IMR-90 (cell line): ENCODE results near the gene UBE2C. TPM values are rescaled to one million over a fixed set of nuclear protein-coding genes. Genes with fewer than 3 reads are reported as not detected.

Experiments
- ATAC-seq: fragments of 200-7000 bp; cut with Tn5 transposase; 2 replicates; pipeline ENCODE4 v1.9.1; 2020; ENCODE audit warnings: low read depth, mild to moderate bottlenecking, moderate library complexity
- BruUV-seq: library from RNA; stranded (reverse); fragments of 400-500 nt; replicated peaks from 2 replicates; lab custom pipeline; 2021; lab: Mats Ljungman, UMichigan
- CTCF ChIA-PET: fragments of 300-600 bp; formaldehyde crosslinking; extraction: SDS; loops from one replicate; lab custom pipeline; 2021; ENCODE audit warnings: antibody characterized with exemption; lab: Yijun Ruan, JAX
- POLR2A ChIA-PET: fragments of 300-600 bp; sonication (Branson Sonifier 250); formaldehyde crosslinking; loops from one replicate; lab custom pipeline; 2022; ENCODE audit warnings: antibody characterized with exemption; ENCODE audit not compliant: unreplicated experiment; lab: Charles Lee
- DNase-seq: peaks from one replicate; pipeline ENCODE4 v3.0.0; 2013
- H2AFZ ChIP-seq: replicated peaks from 2 replicates; pipeline ENCODE3; 2013; ENCODE audit warnings: low read length, mild to moderate bottlenecking; ENCODE audit not compliant: poor library complexity
- H2AK5ac ChIP-seq: 2 replicates; pipeline ENCODE4 v1.6.1; 2013; ENCODE audit warnings: low read depth, low read length, inconsistent platforms
- H2AK9ac ChIP-seq: replicated peaks from 2 replicates; pipeline ENCODE3; 2013; ENCODE audit warnings: mild to moderate bottlenecking, low read depth, low read length, moderate library complexity; ENCODE audit not compliant: poor library complexity
- H2BK120ac ChIP-seq: 2 replicates; pipeline ENCODE4 v1.6.1; 2013; ENCODE audit warnings: low read depth, low read length, inconsistent platforms
- H2BK15ac ChIP-seq: 3 replicates; pipeline ENCODE4 v1.6.1; 2013; ENCODE audit warnings: low read depth, low read length, inconsistent platforms
- H2BK20ac ChIP-seq: 2 replicates; pipeline ENCODE4 v1.6.1; 2013; ENCODE audit warnings: low read depth, mild to moderate bottlenecking, inconsistent platforms, low read length, moderate library complexity
- H2BK5ac ChIP-seq: 2 replicates; pipeline ENCODE4 v1.6.1; 2013; ENCODE audit warnings: mild to moderate bottlenecking, low read depth, low read length, inconsistent platforms; ENCODE audit not compliant: poor library complexity, severe bottlenecking
- H3K14ac ChIP-seq: replicated peaks from 2 replicates; pipeline ENCODE4 v1.6.1; 2013; ENCODE audit warnings: low read depth, low read length, inconsistent platforms
- H3K18ac ChIP-seq: 2 replicates; pipeline ENCODE4 v1.6.1; 2013; ENCODE audit warnings: low read depth, low read length, control low read depth
- H3K23ac ChIP-seq: 2 replicates; pipeline ENCODE4 v1.6.1; 2013; ENCODE audit warnings: low read depth, low read length, inconsistent platforms
- H3K27ac ChIP-seq: 2 replicates; pipeline ENCODE4 v1.5.1; 2013; ENCODE audit warnings: mild to moderate bottlenecking, control low read depth, low read length; ENCODE audit not compliant: insufficient read depth
- H3K27me3 ChIP-seq: 2 replicates; pipeline ENCODE4 v1.6.1; 2013; ENCODE audit warnings: low read length; ENCODE audit not compliant: control insufficient read depth, insufficient read depth
- H3K36me3 ChIP-seq: 2 replicates; pipeline ENCODE4 v1.6.1; 2013; ENCODE audit warnings: low read length, mixed read lengths; ENCODE audit not compliant: control insufficient read depth, insufficient read depth
- H3K4ac ChIP-seq: 2 replicates; pipeline ENCODE4 v1.6.1; 2013; ENCODE audit warnings: low read depth, low read length, inconsistent platforms
- H3K4me1 ChIP-seq: 2 replicates; pipeline ENCODE4 v1.6.1; 2013; ENCODE audit warnings: low read length, mixed read lengths; ENCODE audit not compliant: control insufficient read depth, insufficient read depth
- H3K4me2 ChIP-seq: 2 replicates; pipeline ENCODE4 v1.6.1; 2013; ENCODE audit warnings: low read depth, mild to moderate bottlenecking, control low read depth, low read length, moderate library complexity
- H3K4me3 ChIP-seq: 2 replicates; pipeline ENCODE4 v1.5.1; 2013; ENCODE audit warnings: low read depth, mild to moderate bottlenecking, control low read depth, low read length, moderate library complexity; ENCODE audit not compliant: insufficient read depth
- H3K56ac ChIP-seq: 2 replicates; pipeline ENCODE4 v1.6.1; 2013; ENCODE audit warnings: low read length, inconsistent platforms; ENCODE audit not compliant: insufficient read depth; ENCODE audit errors: extremely low read depth
- H3K79me1 ChIP-seq, 2 experiments: 2 replicates each; pipeline ENCODE4 v1.6.1; 2013; ENCODE audit warnings: low read length in 2 of 2, inconsistent platforms in 1 of 2, low read depth in 1 of 2
- H3K9ac ChIP-seq: 2 replicates; pipeline ENCODE4 v1.6.1; 2013; ENCODE audit warnings: low read depth, low read length, control low read depth
- H3K9me1 ChIP-seq: 2 replicates; pipeline ENCODE4 v1.6.1; 2013; ENCODE audit warnings: low read length, inconsistent platforms; ENCODE audit not compliant: insufficient read depth
- H3K9me3 ChIP-seq: 2 replicates; pipeline ENCODE4 v1.6.1; 2013; ENCODE audit warnings: low read length; ENCODE audit not compliant: control insufficient read depth, insufficient read depth
- H4K20me1 ChIP-seq: 2 replicates; pipeline ENCODE4 v1.6.1; 2013; ENCODE audit warnings: low read length, inconsistent platforms; ENCODE audit not compliant: insufficient read depth
- H4K5ac ChIP-seq: 2 replicates; pipeline ENCODE4 v1.6.1; 2013; ENCODE audit warnings: mild to moderate bottlenecking, low read depth, low read length, control low read depth
- H4K8ac ChIP-seq, 2 experiments: 2 replicates each; pipeline ENCODE4 v1.6.1; 2013; ENCODE audit warnings: low read depth in 2 of 2, low read length in 2 of 2, control low read depth in 1 of 2, inconsistent platforms in 1 of 2
- H4K91ac ChIP-seq: 2 replicates; pipeline ENCODE4 v1.6.1; 2013; ENCODE audit warnings: low read depth, low read length, inconsistent platforms; ENCODE audit not compliant: insufficient read depth
- CTCF ChIP-seq: conservative IDR thresholded peaks from 2 replicates; pipeline ENCODE4 v1.5.1; 2012; ENCODE audit warnings: mild to moderate bottlenecking, low read depth, low read length, improper control_type of control experiment
- FOS ChIP-seq: fragments of 150-350 bp; IDR thresholded peaks from 2 replicates; pipeline ENCODE4 v1.6.1; 2016; ENCODE audit warnings: low read depth, low read length
- POLR2A ChIP-seq: IDR thresholded peaks from 2 replicates; pipeline ENCODE4 v1.6.1; 2012; ENCODE audit warnings: mild to moderate bottlenecking, low read depth, low read length
- WGBS, 2 experiments: methylation state at CpG; one replicate each; pipeline versions ENCODE4 v1.1.5 to v1.1.7; 2013; ENCODE audit warnings: missing lambda C conversion rate in 2 of 2; ENCODE audit not compliant: insufficient read length in 1 of 2; ENCODE audit errors: extremely low coverage in 2 of 2; 5-methylcytosine and 5-hydroxymethylcytosine counted together
- dilution Hi-C: fragments of 300-500 bp; cut with HindIII; formaldehyde crosslinking; loops from one replicate; pipeline ENCODE4 v1.14.3; 2018; ENCODE audit warnings: low sequenced_read_pairs; ENCODE audit not compliant: unreplicated experiment
- in situ Hi-C: fragments of 300-500 bp; cut with MboI; formaldehyde crosslinking; loops from 3 replicates; pipeline ENCODE4 v1.14.3; 2019; ENCODE audit warnings: low sequenced_read_pairs, inconsistent platforms, mixed read lengths
- intact Hi-C: fragments of 100-400 bp; cut with micrococcal nuclease; formaldehyde crosslinking; loops from 2 replicates; pipeline ENCODE4 v1.10.0; 2022
- polyA plus RNA-seq, 3 experiments: library from polyadenylated mRNA; depleted of rRNA; stranded (reverse); fragments of >200 nt; gene quantifications; 2 replicates each; pipeline ENCODE4 v1.2.3, GENCODE V29; 2012; ENCODE audit warnings: low replicate concordance in 1 of 3
- total RNA-seq: library from RNA; depleted of rRNA; stranded (reverse); fragments of >200 nt; gene quantifications from 2 replicates; pipeline ENCODE4 v1.2.3, GENCODE V29; 2012

Gene UBE2C
- total and polyA plus RNA-seq, 2 of the 4 experiments (the other 2 are of a cell fraction) = 43.4 to 120 TPM

DNA sequence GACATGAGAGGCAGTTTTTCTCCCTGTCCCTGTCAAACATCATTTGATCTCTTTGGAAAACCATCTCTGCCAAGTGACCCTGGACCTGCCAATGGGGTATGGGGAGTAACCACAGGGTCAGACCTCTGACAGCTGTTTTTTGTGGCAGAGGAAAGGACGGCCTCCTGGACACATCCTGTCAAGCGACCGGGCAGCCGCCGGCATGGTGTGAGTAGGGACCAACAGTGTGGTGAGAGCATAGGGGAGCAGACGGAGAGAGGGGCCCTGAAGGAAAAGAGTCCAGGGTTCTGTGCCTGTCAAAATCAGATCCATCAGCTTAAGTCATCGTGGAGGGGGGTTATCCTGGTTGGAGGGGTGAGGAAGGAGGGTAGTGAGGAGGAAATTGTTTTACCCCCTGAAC is 10.6 kb upstream of the UBE2C start:
- no peaks in the 10 kb centered on the region for H3K9me1 ChIP-seq
- peaks cover 2% of the 10 kb centered on the region; the same call in 1 of the 2 replicates for H4K20me1 ChIP-seq
- no peak overlapping the region for H3K27ac ChIP-seq
- POLR2A ChIA-PET = no interaction called here
- no peaks in the 10 kb centered on the region for H3K27me3 ChIP-seq
- intact Hi-C loops (no loop called here), dilution Hi-C loops (no loop called here), in situ Hi-C loops (no loop called here)
- no TSS peak for BruUV-seq
- no peak overlapping the region for H3K4me3 ChIP-seq
- H2AK9ac ChIP-seq = no peak overlapping the region
- TF ChIP-seq FOS = no peak
- no peak for TF ChIP-seq CTCF
- TF ChIP-seq POLR2A = no peak
- H3K14ac ChIP-seq = no peak overlapping the region
- H3K56ac ChIP-seq = no peak overlapping the region
- H3K4ac ChIP-seq = no peak overlapping the region
- no peak overlapping the region for H2BK120ac ChIP-seq
- no peaks in the 10 kb centered on the region for H3K4me1 ChIP-seq
- no peak overlapping the region for H3K23ac ChIP-seq
- H2AK5ac ChIP-seq = no peak overlapping the region
- no peak overlapping the region for H2BK20ac ChIP-seq
- no peak overlapping the region for H4K8ac ChIP-seq
- H3K9me3 ChIP-seq = no peaks in the 10 kb centered on the region
- peaks cover 7 to 11% of the 10 kb centered on the region in 2 experiments; a peak in 3 of 4 replicates for H3K79me1 ChIP-seq
- ATAC-seq (no peak), DNase-seq (no peak)
- H2BK15ac ChIP-seq = no peak overlapping the region
- no peak overlapping the region for H2AFZ ChIP-seq
- H2BK5ac ChIP-seq = no peak overlapping the region
- no peak overlapping the region for H3K4me2 ChIP-seq
- H3K18ac ChIP-seq = no peak overlapping the region
- no peak overlapping the region for H4K5ac ChIP-seq
- peaks cover 47% of the 10 kb centered on the region for H3K36me3 ChIP-seq
- WGBS, 2 experiments = 75% methylated on average over 2 of the region's 7 CpGs; no CpG with 5 or more reads in 1 of the 2 experiments
- H3K9ac ChIP-seq = no peak overlapping the region
- H4K91ac ChIP-seq = no peak overlapping the region
- CTCF ChIA-PET = no interaction called here
